ENCODE results near the gene NOVA1.

Gene NOVA1

DNA sequence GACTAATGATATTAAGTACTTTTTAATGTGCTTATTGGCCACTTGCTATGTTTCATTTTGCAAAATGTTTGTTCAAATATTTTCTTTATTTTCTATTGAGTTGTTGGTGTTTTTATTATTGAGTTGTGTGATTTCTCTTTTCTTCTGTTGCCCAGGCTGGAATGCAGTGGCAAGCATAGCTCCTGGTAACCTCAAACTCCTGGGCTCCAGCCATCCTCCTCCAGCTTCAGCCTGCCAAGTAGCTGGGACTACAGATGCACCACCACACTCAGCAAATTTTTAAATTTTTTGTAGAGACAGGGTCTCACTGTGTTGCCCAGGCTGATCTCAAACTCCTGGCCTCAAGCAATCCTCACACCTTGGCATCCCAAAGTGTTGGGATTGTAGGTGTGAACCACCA, 199.2 kb downstream of the NOVA1 start:
- TF ChIP-seq, protein P1, sequence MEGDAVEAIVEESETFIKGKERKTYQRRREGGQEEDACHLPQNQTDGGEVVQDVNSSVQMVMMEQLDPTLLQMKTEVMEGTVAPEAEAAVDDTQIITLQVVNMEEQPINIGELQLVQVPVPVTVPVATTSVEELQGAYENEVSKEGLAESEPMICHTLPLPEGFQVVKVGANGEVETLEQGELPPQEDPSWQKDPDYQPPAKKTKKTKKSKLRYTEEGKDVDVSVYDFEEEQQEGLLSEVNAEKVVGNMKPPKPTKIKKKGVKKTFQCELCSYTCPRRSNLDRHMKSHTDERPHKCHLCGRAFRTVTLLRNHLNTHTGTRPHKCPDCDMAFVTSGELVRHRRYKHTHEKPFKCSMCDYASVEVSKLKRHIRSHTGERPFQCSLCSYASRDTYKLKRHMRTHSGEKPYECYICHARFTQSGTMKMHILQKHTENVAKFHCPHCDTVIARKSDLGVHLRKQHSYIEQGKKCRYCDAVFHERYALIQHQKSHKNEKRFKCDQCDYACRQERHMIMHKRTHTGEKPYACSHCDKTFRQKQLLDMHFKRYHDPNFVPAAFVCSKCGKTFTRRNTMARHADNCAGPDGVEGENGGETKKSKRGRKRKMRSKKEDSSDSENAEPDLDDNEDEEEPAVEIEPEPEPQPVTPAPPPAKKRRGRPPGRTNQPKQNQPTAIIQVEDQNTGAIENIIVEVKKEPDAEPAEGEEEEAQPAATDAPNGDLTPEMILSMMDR (conservative IDR thresholded peaks at IDR 0.05; ENCODE audit: control insufficient read depth, insufficient read depth, low read depth, low read length), result no peak
- no peak overlapping the region for H3K4me3 ChIP-seq (ENCODE audit: control insufficient read depth, low read depth, low read length)
- no peak for DNase-seq (ENCODE audit: low read depth)
